WTC11 (cell line): ENCODE results near the gene FMR1.

Source experiments
- ATF1 ChIP-seq: sonication (generic); formaldehyde crosslinking; IDR thresholded peaks from 2 replicates; pipeline ENCODE4 v1.8.1; 2023; ENCODE audit warnings: mild to moderate bottlenecking, moderate library complexity, missing genetic modification reagents
- CTCF ChIP-seq: fragments of 200-600 bp; IDR thresholded peaks from 2 replicates; pipeline ENCODE4 v1.8.0; 2022; ENCODE audit warnings: antibody characterized with exemption

GRCh38 chrX:147950352-147950751 is 38.6 kb downstream of the FMR1 start:
- no peak for TF ChIP-seq CTCF
- no peak for TF ChIP-seq ATF1 (CRISPR knock-in tag)
